ENCODE measurements around the gene LTA.

- TF ChIP-seq CTCF (IDR thresholded peaks at IDR 0.05), result no peak
- TF ChIP-seq POLR2A (IDR thresholded peaks at IDR 0.05), result no peak
Observed at GRCh38 chr6:31621991-31622390, 49.9 kb downstream of the LTA start.

Measured in uterus (tissue), 2 donors.